ENCODE results near the gene MPRIP.
"Not testable (repeated sequence)": the region's sequence is repeated elsewhere in the genome, so short reads cannot be mapped to it uniquely, and the experiment has no call there.

MPRIP gene

DNA sequence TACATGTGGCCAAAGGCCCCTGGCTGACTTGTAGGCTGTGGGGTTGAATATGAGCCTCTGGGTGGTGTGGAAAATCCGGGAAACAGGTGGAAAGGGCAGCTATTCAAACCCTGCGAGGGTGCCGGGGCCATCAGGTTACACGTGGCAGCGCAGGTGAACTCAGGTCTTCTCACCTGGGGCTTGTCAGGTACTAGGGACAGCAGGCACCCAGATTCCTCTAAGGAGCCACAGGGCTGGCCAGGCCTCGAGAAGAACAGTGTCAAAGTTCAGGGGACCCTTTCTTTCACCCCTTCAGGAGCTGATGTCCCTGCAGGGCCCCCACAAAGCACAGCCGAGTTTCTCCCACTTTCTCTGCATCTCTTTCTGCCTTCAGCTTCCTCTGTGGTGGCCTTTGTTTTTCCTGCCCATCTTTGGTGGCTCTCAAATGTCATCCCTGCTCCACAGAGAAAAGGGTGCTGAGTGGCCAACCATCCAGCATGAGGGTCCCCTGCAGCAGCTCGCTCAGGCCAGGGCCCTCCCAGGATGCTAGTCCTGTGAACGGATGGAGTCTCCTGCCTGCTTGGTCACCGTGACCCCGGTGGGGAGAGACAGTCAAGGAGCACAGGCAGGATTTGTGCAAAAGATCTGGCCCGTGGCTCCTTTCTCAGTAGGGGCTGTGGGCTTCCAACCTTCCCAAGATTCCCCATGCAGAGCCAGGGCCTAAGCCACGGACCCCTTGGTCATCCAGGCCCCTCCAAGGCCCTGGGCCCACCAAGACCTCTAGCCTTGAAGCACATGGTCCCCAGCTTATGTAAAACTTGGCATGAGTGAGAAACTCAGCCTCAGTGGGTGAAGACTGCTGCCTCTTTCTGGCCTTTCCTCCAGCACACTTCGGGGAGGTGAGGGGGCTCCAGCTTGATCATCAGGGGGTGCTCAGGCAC is 28.2 kb upstream of the MPRIP start:
- DNase-seq (ENCODE audit: low spot score), result not testable (repeated sequence)
- in situ Hi-C loops (cut with MboI; ENCODE audit: low pct_unique_long_range_greater_than_20kb, low sequenced_read_pairs, unreplicated experiment), result loop anchor here (25.0 kb wide), 1 partner anchor 298 kb away; the partner anchor contains the start of gene NT5M

DNA sequence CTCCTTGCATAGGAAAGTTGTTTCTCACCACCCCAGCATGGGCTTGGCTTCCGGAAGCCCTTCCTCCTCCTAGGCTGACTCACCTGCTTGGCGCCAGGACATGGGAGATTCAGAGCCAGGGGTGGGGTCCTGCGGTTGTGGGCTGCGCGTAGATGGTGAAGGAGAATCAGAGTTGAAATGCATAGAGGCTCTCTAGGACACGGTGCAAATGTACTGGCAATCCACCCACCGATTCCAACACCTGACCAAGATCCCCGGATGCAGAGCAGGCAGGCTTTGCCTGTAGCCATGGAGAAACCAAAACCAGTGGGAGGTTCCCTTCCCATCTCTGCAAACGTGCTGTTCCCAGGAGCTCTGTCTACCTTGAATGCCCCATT is 27.5 kb upstream of the MPRIP start:
- in situ Hi-C loops (cut with MboI; ENCODE audit: low pct_unique_long_range_greater_than_20kb, low sequenced_read_pairs, unreplicated experiment), result loop anchor here (25.0 kb wide), 1 partner anchor 298 kb away; the partner anchor contains the start of gene NT5M
- not testable (repeated sequence) for DNase-seq (ENCODE audit: low spot score)

DNA sequence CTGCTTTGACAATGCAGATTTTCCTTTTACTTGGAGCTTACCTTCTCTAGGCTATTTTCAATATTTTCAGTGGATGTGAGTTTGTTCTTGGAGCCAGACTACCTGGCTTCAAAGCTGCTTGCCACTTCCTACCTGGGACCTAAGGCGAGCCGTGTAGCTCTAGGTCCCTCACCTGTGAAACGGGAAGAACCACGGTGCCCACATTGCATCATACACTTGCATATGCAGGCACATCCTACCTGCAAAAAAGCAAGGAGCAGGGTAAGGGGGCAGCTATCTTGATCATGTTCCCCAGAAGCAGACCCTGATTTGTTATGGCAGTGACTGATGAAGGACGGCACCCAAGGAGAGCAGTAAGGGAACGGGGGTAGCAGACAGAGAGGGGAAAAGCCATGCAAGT is 27.0 kb upstream of the MPRIP start:
- TF ChIP-seq, protein P1, sequence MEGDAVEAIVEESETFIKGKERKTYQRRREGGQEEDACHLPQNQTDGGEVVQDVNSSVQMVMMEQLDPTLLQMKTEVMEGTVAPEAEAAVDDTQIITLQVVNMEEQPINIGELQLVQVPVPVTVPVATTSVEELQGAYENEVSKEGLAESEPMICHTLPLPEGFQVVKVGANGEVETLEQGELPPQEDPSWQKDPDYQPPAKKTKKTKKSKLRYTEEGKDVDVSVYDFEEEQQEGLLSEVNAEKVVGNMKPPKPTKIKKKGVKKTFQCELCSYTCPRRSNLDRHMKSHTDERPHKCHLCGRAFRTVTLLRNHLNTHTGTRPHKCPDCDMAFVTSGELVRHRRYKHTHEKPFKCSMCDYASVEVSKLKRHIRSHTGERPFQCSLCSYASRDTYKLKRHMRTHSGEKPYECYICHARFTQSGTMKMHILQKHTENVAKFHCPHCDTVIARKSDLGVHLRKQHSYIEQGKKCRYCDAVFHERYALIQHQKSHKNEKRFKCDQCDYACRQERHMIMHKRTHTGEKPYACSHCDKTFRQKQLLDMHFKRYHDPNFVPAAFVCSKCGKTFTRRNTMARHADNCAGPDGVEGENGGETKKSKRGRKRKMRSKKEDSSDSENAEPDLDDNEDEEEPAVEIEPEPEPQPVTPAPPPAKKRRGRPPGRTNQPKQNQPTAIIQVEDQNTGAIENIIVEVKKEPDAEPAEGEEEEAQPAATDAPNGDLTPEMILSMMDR (IDR thresholded peaks at IDR 0.05; ENCODE audit: extremely low read depth, insufficient read depth, missing control alignments), result no peak
- DNase-seq (ENCODE audit: low spot score), result no peak
- in situ Hi-C loops (cut with MboI; ENCODE audit: low pct_unique_long_range_greater_than_20kb, low sequenced_read_pairs, unreplicated experiment), result loop anchor here (25.0 kb wide), 1 partner anchor 297 kb away; the partner anchor contains the start of gene NT5M

DNA sequence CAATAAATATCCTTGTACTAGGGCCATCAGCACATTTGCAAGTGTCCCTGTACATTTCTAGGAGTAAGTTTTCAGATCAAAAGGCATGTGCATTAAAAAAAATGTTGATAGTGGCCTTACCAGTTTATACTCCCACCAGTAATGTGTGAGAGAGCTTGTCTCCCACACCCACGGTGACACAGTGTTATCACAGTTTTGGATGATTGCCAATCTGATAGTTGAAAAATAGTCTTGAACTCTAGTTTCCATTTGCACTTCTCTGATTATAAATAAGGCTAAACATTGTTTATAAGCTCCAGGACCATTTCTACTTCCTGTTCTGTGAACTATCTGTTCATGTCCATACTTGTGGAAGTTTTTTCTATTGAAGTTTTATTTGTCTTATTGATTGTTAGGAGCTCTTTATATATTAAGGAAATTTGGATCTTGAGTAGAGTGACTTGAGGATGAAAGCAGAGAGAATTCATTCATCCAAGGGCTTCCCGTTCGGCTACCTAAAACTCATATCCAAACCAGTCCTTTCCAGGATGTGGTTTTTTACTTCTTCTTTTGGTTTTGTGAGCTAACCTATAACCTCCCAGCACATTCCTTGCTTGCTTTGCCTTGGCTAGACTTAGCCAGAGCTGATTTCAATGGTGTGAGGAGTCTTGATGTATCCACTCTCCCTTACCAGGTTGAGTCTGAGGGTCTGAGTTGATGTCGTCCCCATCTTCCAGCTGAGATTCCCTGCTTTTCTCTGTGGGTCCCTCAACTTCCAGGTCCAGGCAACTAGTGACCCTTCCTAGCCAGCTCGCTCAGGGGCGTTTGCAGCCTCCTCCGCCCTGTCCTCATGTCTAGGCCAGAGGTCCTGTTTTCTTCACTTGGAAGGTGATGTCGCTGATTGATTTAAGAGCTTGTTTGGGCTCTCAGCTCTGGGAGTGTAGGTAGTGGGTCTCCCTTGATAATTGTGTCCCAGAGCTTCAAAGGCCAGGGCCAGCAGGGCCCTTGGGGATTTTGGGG is 25.8 kb upstream of the MPRIP start:
- in situ Hi-C loops (cut with MboI; ENCODE audit: low pct_unique_long_range_greater_than_20kb, low sequenced_read_pairs, unreplicated experiment), result loop anchor here (25.0 kb wide), 1 partner anchor 296 kb away; the partner anchor contains the start of gene NT5M
- DNase-seq (ENCODE audit: low spot score), result not testable (repeated sequence)

DNA sequence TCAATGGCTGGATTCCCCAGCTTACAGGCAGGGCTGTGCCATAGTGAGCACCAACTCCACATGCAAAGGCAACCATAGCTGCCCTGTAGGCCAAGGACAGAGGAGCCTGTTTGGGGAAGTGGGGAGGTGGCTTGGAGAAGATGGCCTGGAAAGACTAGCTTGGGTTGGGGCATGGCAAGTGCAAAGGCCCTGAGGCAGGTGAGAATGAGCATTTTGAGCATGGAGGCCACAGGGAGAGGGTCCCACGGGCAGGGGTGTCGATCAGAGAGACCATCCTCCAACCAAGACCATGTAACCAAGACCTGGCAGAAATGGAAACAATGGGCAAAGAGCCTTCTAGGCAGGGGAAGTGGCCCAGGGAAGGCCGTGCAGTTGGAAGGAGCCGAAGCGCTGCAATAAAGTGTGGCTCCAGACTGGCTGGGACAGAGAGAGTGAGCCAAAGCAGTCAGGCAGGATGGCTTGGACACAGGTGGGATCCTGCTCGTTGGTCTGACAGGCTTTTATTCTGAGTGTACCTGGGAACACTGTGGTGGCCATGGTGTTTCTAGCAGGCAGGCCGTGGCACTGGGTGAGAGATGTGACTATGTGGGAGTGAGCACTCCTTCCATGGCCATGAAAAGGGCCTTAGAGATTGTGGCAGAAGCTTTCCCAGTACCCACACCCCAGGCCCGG is 24.8 kb upstream of the MPRIP start:
- DNase-seq (ENCODE audit: low spot score), result no peak
- in situ Hi-C loops (cut with MboI; ENCODE audit: low pct_unique_long_range_greater_than_20kb, low sequenced_read_pairs, unreplicated experiment), result loop anchor here (25.0 kb wide), 1 partner anchor 295 kb away; the partner anchor contains the start of gene NT5M
- TF ChIP-seq, protein P1 (IDR thresholded peaks at IDR 0.05; ENCODE audit: extremely low read depth, insufficient read depth, missing control alignments), result no peak

DNA sequence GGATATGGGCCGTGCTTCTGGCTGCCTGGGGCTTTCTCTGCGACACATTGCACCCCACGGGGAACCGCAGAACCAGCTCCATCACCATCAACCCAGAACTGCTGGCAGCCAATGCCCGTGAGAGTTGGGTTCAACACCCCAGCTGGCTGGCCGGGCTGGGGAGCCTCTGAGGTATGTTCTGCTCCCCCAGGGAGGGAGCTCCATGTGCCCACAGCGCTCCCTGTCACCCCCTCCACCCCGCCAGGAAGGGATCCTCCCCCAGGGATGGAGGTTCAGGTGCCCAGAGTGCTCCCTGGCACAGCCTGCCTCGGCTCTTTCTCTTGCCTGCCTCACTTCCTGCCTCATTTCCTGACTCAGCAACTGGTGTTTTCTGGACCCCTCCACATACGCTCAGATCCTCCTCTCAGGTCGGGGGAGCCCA is 24.2 kb upstream of the MPRIP start:
- no peak for DNase-seq (ENCODE audit: low spot score)
- TF ChIP-seq, protein P1 (IDR thresholded peaks at IDR 0.05; ENCODE audit: extremely low read depth, insufficient read depth, missing control alignments), result no peak
- in situ Hi-C loops (cut with MboI; ENCODE audit: low pct_unique_long_range_greater_than_20kb, low sequenced_read_pairs, unreplicated experiment), result loop anchor here (25.0 kb wide), 1 partner anchor 294 kb away; the partner anchor contains the start of gene NT5M

DNA sequence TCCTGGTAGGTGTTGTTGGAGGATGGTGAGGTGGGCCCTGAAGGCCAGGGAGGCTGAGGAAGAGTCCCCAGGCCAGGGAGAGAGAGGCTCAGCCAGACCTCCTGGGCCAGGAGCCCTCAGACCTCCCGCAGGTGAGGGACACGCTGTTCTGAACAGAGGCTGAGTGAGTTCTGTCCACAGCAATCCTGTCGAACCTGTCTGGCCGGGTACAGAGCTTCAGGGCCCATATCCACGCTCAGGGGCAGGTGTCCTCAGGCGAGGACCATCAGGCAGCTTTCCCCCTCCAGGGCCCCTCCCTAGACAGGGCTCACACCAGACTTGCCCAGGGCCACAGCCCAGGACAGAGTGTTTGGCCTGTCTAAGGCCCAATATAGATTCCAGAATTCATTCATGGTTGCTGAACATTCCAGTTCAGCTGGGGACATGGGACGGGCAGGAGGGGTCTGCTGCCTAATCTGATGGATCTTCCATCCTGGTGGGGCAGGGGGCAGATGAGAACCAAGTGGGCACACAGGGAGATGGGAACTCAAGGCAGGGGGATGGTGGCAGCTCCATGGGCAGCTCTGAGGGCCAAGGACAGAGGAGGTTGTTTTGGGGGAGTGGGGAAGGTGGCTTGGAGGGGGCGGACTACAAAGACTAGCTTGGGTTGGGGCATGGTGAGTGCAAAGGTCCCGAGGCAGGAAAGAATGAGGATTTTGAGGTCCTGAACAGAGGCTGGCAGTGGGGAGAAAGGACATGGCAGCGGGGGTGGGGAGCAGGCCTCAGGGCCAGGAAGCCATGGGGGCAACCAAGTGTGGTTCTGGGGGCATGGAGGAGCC is 23.4 kb upstream of the MPRIP start:
- TF ChIP-seq, protein P1 (IDR thresholded peaks at IDR 0.05; ENCODE audit: extremely low read depth, insufficient read depth, missing control alignments), result no peak
- DNase-seq (ENCODE audit: low spot score), result no peak
- in situ Hi-C loops (cut with MboI; ENCODE audit: low pct_unique_long_range_greater_than_20kb, low sequenced_read_pairs, unreplicated experiment), result loop anchor here (25.0 kb wide), 1 partner anchor 293 kb away; the partner anchor contains the start of gene NT5M
